Mesendoderm (in vitro differentiated cells): Measurements from ENCODE around the gene TMPRSS9.

Experiments
- DNase-seq: peaks from one replicate; pipeline ENCODE4 v3.0.0; 2013
- H2AK5ac ChIP-seq: 2 replicates; pipeline ENCODE4 v1.6.1; 2013; ENCODE audit warnings: low read length, inconsistent platforms
- H2BK120ac ChIP-seq: 2 replicates; pipeline ENCODE4 v1.6.1; 2013; ENCODE audit warnings: low read depth, mild to moderate bottlenecking, low read length, moderate library complexity, mixed read lengths
- H2BK15ac ChIP-seq: replicated peaks from 2 replicates; pipeline ENCODE4 v1.6.1; 2013; ENCODE audit warnings: low read depth, mild to moderate bottlenecking, moderate library complexity
- H2BK5ac ChIP-seq: 2 replicates; pipeline ENCODE4 v1.6.1; 2013; ENCODE audit warnings: low read length, inconsistent platforms
- H3K18ac ChIP-seq: 2 replicates; pipeline ENCODE4 v1.6.1; 2013; ENCODE audit warnings: mild to moderate bottlenecking, low read length, mixed read lengths
- H3K23ac ChIP-seq: one replicate; pipeline ENCODE4 v1.6.1; 2013; ENCODE audit warnings: low read length
- H3K27ac ChIP-seq: 2 replicates; pipeline ENCODE4 v1.5.1; 2013; ENCODE audit warnings: low read depth, mild to moderate bottlenecking, inconsistent platforms, low read length, moderate library complexity
- H3K27me3 ChIP-seq: 2 replicates; pipeline ENCODE4 v1.6.1; 2013; ENCODE audit warnings: low read length, control low read depth, mild to moderate bottlenecking, inconsistent platforms; ENCODE audit not compliant: insufficient read depth, poor library complexity
- H3K36me3 ChIP-seq: 2 replicates; pipeline ENCODE4 v1.6.1; 2013; ENCODE audit warnings: low read length, inconsistent platforms; ENCODE audit not compliant: control insufficient read depth, insufficient read depth
- H3K4ac ChIP-seq: one replicate; pipeline ENCODE4 v1.6.1; 2013; ENCODE audit warnings: low read depth, mild to moderate bottlenecking, low read length, moderate library complexity
- H3K4me1 ChIP-seq: 2 replicates; pipeline ENCODE4 v1.6.1; 2013; ENCODE audit warnings: low read depth, low read length, inconsistent platforms; ENCODE audit not compliant: control insufficient read depth
- H3K4me2 ChIP-seq: 2 replicates; pipeline ENCODE4 v1.6.1; 2013; ENCODE audit warnings: low read length
- H3K4me3 ChIP-seq: 2 replicates; pipeline ENCODE4 v1.5.1; 2013; ENCODE audit warnings: mild to moderate bottlenecking, low read length
- H3K56ac ChIP-seq: one replicate; pipeline ENCODE4 v1.6.1; 2013; ENCODE audit warnings: low read length
- H3K79me1 ChIP-seq: 2 replicates; pipeline ENCODE4 v1.6.1; 2013; ENCODE audit warnings: low read length, inconsistent platforms
- H3K79me2 ChIP-seq: 2 replicates; pipeline ENCODE4 v1.6.1; 2013; ENCODE audit warnings: mild to moderate bottlenecking, low read length; ENCODE audit not compliant: control insufficient read depth, insufficient read depth
- H3K9ac ChIP-seq: 2 replicates; pipeline ENCODE4 v1.6.1; 2013; ENCODE audit warnings: low read length, inconsistent platforms
- H4K5ac ChIP-seq: one replicate; pipeline ENCODE4 v1.6.1; 2013; ENCODE audit warnings: low read length
- H4K8ac ChIP-seq: one replicate; pipeline ENCODE4 v1.6.1; 2013; ENCODE audit warnings: low read depth, mild to moderate bottlenecking, control low read depth, low read length, moderate library complexity
- WGBS: extraction: QIAGEN DNeasy Blood & Tissue Kit; methylation state at CpG from one replicate; pipeline ENCODE4 v1.1.7; 2013; ENCODE audit warnings: low lambda C conversion rate, missing lambda C conversion rate; ENCODE audit not compliant: insufficient coverage; ENCODE audit errors: extremely low coverage; 5-methylcytosine and 5-hydroxymethylcytosine counted together

Gene TMPRSS9

DNA sequence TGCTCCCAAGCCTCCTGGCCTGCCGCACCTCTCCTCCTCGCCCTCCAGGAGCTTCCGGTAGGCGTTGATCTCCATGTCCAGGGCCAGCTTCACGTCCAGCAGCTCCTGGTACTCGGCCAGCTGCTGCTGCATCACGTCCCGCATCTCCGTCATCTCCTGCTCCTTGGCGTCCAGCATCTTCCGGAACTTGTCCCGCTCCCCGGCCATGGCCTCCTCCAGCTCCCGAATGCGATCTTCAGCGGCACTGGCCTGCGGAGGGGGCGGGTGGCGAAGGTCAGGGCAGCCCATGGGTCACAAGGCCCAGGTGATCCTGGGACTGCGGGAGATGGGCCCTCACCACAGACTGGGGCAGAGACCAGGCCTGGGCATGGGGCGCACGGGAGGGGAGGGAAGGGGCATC lies 74.2 kb downstream of the TMPRSS9 start:
- Histone ChIP-seq H3K9ac (no peak overlapping the region), H4K5ac (no peak overlapping the region), H2AK5ac (no peak overlapping the region), H3K79me1 (peaks cover 11% of the 10 kb centered on the region), H3K18ac (no peak overlapping the region), H2BK15ac (no peak overlapping the region), H3K27me3 (no peaks in the 10 kb centered on the region), H3K23ac (no peak overlapping the region), H3K4me3 (no peak overlapping the region), H3K56ac (no peak overlapping the region), H3K4ac (no peak overlapping the region), H2BK120ac (no peak overlapping the region), H3K4me2 (no peak overlapping the region), H3K36me3 (peaks cover 28% of the 10 kb centered on the region), H4K8ac (no peak overlapping the region), H3K79me2 (peaks cover 5% of the 10 kb centered on the region), H3K4me1 (no peaks in the 10 kb centered on the region), H3K27ac (no peak overlapping the region), H2BK5ac (no peak overlapping the region)
- WGBS: no CpG with 5 or more reads among the region's 22 CpGs
- no peak for DNase-seq

DNA sequence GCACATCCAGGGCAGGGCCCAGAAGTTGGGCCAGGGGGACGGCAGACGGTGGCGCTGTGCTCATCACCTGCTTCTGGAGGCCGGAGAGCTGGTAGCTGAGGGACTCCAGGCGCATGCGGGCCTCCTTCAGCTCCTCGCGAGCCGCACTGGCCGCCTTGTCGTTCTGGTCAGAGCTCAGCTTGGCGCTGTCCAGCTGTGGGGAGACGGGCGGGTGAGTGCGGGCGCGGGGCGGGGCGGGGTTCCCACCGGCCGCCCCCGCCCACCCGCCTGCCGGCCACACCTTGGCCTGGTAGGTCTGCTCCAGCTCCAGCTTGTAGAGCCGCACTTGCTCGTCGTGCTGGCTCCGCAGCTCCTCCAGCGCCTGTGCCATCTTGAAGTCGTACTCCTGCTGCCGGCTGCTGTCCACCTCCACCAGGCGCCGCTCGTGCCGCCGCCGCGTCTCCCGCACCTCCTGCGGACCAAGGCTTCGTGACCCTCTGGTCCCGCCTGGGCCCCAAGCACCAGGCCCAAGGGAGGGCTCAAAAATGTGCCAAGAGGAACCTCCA lies 74.7 kb downstream of the TMPRSS9 start:
- no peak overlapping the region for H3K23ac ChIP-seq
- no CpG with 5 or more reads among the region's 42 CpGs for WGBS
- H2AK5ac ChIP-seq: no peak overlapping the region
- H3K27ac ChIP-seq: no peak overlapping the region
- H3K56ac ChIP-seq: no peak overlapping the region
- peaks cover 13% of the 10 kb centered on the region for H3K79me1 ChIP-seq
- no peak overlapping the region for H3K9ac ChIP-seq
- H4K5ac ChIP-seq: no peak overlapping the region
- H3K18ac ChIP-seq: no peak overlapping the region
- no peaks in the 10 kb centered on the region for H3K4me1 ChIP-seq
- DNase-seq: no peak
- no peak overlapping the region for H3K4me3 ChIP-seq
- H3K27me3 ChIP-seq: no peaks in the 10 kb centered on the region
- no peak overlapping the region for H2BK120ac ChIP-seq
- no peak overlapping the region for H2BK15ac ChIP-seq
- H3K36me3 ChIP-seq: peaks cover 28% of the 10 kb centered on the region
- no peak overlapping the region for H4K8ac ChIP-seq
- no peak overlapping the region for H3K4me2 ChIP-seq
- peaks cover 6% of the 10 kb centered on the region for H3K79me2 ChIP-seq
- no peak overlapping the region for H3K4ac ChIP-seq
- H2BK5ac ChIP-seq: no peak overlapping the region

DNA sequence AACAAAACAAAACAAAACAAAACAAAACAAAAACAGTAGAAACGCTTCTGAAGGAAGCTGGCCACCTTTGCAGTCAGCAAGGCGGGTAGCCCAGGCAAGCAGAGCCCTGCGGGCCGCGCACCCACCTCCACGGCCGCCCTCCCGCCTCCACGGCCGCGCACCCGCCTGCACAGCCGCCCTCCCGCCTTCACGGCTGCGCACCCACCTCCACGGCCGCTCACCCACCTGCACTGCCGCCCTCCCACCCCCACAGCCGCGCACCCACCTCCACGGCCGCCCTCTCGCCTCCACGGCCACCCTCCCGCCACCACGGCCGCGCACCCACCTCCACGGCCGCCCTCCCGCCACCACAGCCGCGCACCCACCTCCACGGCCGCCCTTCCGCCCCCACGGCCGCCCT lies 76.3 kb downstream of the TMPRSS9 start:
- Histone ChIP-seq H3K18ac (no peak overlapping the region), H3K79me2 (peaks cover 8% of the 10 kb centered on the region), H3K4ac (no peak overlapping the region), H2BK15ac (no peak overlapping the region), H3K9ac (no peak overlapping the region), H3K4me1 (no peaks in the 10 kb centered on the region), H3K27ac (no peak overlapping the region), H3K4me2 (no peak overlapping the region), H3K27me3 (no peaks in the 10 kb centered on the region), H2BK5ac (no peak overlapping the region), H3K79me1 (peaks cover 19% of the 10 kb centered on the region), H4K5ac (no peak overlapping the region), H3K4me3 (no peak overlapping the region), H3K23ac (no peak overlapping the region), H2BK120ac (no peak overlapping the region), H4K8ac (no peak overlapping the region), H2AK5ac (no peak overlapping the region), H3K36me3 (peaks cover 21% of the 10 kb centered on the region), H3K56ac (no peak overlapping the region)
- DNase-seq: no peak
- no CpG with 5 or more reads among the region's 39 CpGs for WGBS

DNA sequence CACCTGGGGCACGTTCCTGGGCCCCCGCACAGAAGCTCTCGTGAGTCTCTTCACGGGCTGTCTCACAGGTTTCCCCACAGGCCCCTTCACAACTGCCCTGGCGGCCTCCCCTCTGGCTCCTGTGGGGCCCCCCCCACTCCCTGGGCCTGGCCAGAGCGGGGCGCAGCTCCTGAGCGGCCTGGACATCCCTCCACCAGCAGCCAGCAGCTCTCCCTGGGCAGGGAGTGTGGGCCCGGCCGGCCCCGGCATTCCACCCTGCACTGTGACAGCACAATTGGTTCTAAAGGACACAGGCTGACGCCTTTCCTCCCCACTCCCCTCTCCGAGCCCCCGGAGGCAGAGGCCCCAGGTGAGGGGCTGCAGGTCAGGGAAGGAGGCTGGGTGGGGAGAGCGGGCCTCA lies 76.9 kb downstream of the TMPRSS9 start:
- Histone ChIP-seq H3K23ac (no peak overlapping the region), H4K8ac (no peak overlapping the region), H3K9ac (no peak overlapping the region), H3K4me3 (no peak overlapping the region), H2BK15ac (no peak overlapping the region), H2BK5ac (no peak overlapping the region), H4K5ac (no peak overlapping the region), H3K4me2 (no peak overlapping the region), H3K4ac (no peak overlapping the region), H3K4me1 (no peaks in the 10 kb centered on the region), H3K56ac (no peak overlapping the region), H3K27ac (no peak overlapping the region), H3K18ac (no peak overlapping the region), H3K27me3 (no peaks in the 10 kb centered on the region), H3K79me1 (peaks cover 22% of the 10 kb centered on the region), H3K79me2 (peaks cover 13% of the 10 kb centered on the region), H3K36me3 (peaks cover 21% of the 10 kb centered on the region), H2AK5ac (no peak overlapping the region), H2BK120ac (no peak overlapping the region)
- no CpG with 5 or more reads among the region's 15 CpGs for WGBS
- DNase-seq: no peak

DNA sequence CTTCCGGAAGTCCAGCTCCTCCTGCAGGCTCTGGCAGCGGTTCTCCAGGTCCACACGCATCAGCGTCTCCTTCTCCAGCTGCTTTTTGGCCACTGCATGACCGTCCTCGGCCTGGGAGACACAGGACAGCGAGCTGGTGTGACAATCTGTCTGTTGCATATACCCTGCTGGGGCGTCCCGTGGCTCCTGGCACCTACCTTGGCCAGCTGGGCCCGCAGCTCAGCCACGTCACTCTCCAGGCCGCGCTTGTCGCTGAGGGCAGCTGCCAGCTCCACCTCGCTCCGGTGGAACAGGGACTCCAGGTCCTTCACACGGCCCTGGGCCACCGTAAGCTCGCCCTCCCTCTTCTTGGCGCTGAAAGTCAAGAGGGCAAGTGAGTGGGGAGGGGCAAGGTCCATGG lies 78.1 kb downstream of the TMPRSS9 start:
- no peak for DNase-seq
- H3K79me2 ChIP-seq: peaks cover 16% of the 10 kb centered on the region
- no peak overlapping the region for H2BK5ac ChIP-seq
- no peak overlapping the region for H3K18ac ChIP-seq
- no peak overlapping the region for H3K4ac ChIP-seq
- no peak overlapping the region for H4K8ac ChIP-seq
- no peaks in the 10 kb centered on the region for H3K27me3 ChIP-seq
- H3K9ac ChIP-seq: no peak overlapping the region
- H3K4me1 ChIP-seq: no peaks in the 10 kb centered on the region
- no peak overlapping the region for H4K5ac ChIP-seq
- no peak overlapping the region for H2BK15ac ChIP-seq
- H3K23ac ChIP-seq: no peak overlapping the region
- H3K56ac ChIP-seq: no peak overlapping the region
- no peak overlapping the region for H2AK5ac ChIP-seq
- WGBS: no CpG with 5 or more reads among the region's 20 CpGs
- H3K36me3 ChIP-seq: peaks cover 21% of the 10 kb centered on the region
- H3K4me2 ChIP-seq: no peak overlapping the region
- no peak overlapping the region for H3K27ac ChIP-seq
- H3K4me3 ChIP-seq: no peak overlapping the region
- peaks cover 25% of the 10 kb centered on the region for H3K79me1 ChIP-seq
- H2BK120ac ChIP-seq: no peak overlapping the region

DNA sequence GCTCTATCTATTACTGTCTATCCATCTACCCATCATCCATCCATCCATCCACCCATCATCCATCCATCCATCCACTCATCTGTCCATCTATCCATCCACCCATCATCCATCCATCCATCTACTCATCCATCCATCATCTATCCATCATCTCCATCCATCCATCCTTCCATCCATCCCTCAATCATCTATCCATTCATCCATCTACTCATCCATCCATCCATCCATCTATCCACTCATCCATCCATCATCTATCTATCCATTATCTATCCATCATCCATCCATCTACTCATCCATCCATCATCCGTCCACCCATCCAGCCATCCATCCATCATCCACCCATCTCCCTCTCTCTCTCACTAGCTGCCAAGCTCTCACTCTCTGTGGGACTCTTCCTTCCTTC lies 80.5 kb downstream of the TMPRSS9 start:
- no peak overlapping the region for H4K8ac ChIP-seq
- no peak overlapping the region for H3K4me3 ChIP-seq
- H3K23ac ChIP-seq: no peak overlapping the region
- H3K56ac ChIP-seq: no peak overlapping the region
- H3K36me3 ChIP-seq: peaks cover 17% of the 10 kb centered on the region
- H2AK5ac ChIP-seq: no peak overlapping the region
- no peaks in the 10 kb centered on the region for H3K4me1 ChIP-seq
- peaks cover 34% of the 10 kb centered on the region for H3K79me2 ChIP-seq
- H3K79me1 ChIP-seq: peaks cover 31% of the 10 kb centered on the region
- no peak overlapping the region for H4K5ac ChIP-seq
- no peak overlapping the region for H2BK120ac ChIP-seq
- WGBS: 100% methylated on average over 1 of the region's 1 CpG
- H3K4ac ChIP-seq: no peak overlapping the region
- H3K27me3 ChIP-seq: no peaks in the 10 kb centered on the region
- no peak overlapping the region for H2BK5ac ChIP-seq
- DNase-seq: no peak
- H3K27ac ChIP-seq: no peak overlapping the region
- no peak overlapping the region for H3K4me2 ChIP-seq
- no peak overlapping the region for H2BK15ac ChIP-seq
- no peak overlapping the region for H3K9ac ChIP-seq
- H3K18ac ChIP-seq: no peak overlapping the region
